HG02981 (cell line): Measurements from ENCODE around the gene CCDC102A.

ENCODE experiments used
- ATAC-seq: cut with Tn5 transposase; IDR thresholded peaks from one replicate; pipeline ENCODE4 v1.9.1; 2021; ENCODE audit warnings: mild to moderate bottlenecking, moderate library complexity; ENCODE audit not compliant: unreplicated experiment

Gene CCDC102A

GRCh38 chr16:57525761-57526160, 10.6 kb downstream of the CCDC102A start:
- no peak for ATAC-seq

DNA sequence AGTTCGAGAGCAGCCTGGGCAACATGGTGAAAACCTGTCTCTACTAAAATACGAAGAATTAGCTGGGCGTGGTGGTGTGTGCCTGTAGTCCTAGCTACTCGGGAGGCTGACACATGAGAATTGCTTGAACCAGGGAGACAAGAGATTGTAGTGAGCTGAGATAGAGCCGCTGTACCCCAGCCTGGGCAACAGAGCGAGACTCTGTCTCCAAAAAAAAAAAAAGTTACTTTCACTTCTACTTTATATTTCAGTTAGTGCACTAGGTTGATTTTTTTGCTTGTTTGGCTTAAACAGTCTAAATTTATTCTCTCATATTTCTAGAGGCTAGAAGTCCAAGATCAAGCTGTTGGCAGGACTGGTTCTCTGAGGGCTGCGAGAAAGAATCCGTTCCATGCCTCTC, 13.4 kb downstream of the CCDC102A start:
- ATAC-seq = no peak

GRCh38 chr16:57519796-57520360, 16.5 kb downstream of the CCDC102A start:
- ATAC-seq = no peak

DNA sequence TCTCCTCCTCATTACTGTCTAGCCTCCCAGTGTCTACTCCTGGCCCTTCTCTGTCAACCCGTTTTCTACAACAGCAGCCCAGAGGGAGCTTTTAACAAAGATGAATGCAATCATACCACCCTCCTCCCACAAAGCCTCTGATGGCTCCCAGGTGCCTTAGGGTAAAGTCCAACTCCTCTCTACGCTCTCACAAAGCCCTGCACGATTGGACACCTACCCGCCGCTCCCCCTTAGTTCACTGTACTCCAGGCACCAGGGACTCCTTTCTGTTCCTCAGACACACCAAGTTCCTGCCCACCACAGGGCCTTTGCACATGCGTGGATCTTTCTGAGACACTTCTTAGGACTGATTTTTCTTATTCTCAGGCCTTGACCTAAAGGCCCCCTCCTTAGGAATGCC, 17.4 kb downstream of the CCDC102A start:
- ATAC-seq = no peak

DNA sequence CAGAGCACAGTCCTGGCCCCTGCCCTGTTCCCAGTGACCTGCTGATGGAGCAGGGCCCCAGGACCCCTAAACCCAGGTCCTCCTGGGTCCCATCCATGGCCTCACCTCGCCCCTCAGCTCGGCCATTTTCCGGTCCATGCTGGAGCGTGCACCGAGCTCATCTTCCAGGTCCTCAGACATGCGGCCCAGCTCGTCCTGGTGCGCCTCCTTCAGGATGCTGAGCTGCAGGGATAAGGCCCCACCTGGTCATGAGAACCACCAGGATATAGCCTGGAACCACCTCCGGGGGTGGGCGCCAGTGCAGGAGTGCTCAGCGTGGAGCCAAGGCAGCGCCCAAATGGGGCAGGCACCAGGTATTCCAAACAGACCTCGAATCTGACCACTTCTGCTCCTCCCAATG, 17.9 kb downstream of the CCDC102A start:
- ATAC-seq = no peak

DNA sequence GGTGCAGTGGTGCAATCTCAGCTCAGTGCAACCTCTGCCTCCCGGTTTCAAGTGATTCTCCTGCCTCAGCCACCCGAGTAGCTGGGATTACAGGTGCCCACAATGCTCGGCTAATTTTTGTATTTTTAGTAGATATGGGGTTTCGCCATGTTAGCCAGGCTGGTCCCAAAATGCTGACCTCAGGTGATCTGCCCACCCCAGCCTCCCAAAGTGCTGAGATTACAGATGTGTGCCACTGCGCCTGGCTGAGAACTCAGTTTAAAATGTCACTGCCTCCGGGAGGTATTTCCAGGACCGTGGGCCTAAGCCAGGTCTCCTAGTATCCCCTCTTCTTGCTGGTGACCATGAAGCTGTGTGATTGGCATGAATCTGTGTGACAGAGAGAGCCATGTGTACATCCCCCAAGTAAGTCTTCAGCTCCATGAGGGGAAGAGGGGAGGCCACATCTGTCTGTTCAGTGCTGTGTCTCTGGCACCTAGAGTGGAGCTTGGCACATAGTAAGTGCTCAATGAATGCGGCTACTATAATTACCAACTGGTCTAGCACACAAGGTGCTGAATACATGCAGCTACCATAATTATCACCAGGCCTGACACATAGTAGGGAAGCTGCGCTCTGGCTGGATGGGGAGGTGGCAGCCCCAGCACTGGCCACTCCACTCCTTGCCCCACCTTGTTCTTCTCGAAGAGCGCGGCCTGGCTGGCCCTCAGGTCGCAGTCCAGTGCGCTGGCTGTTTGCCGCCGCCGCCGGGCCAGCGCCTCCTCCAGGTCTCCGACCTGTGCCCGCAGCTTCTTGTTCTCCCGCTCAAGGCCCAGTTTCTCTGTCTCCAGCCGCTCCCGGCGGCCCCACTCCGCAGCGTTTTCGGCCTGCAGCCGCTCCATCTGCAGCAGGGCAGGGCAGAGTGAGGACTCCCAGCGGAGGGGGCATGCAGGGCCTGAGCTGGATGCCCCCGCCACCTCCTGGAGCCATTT, 18.7 kb downstream of the CCDC102A start:
- ATAC-seq = no peak

GRCh38 chr16:57516773-57517172, 19.6 kb downstream of the CCDC102A start:
- no peak for ATAC-seq

DNA sequence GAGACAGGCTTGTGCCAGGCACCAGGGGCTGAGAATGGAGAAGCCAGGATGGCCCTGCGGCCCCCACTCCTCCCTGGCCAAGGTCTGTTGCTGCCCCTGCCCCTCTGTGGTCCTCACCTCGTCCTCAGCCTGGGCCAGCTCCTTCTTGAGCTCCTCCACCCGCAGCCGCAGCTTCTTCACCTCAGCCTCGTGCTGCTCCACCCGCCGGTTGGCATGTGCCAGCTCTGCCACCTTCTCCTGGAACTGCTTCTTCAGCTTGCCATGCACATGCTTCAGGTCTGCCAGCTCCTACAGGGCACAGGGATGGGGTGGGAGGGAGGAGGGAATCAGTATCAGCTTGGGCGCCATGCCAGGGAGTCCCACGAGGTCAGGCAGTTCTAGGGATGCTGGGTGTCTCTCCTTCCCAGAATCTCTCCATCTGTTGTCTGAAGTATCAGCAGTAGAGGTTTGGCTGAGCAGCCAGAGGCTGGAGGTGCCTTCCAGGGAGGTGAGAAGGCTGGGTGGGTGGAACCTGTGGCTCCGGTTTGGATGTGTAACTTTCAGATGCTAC, 20.1 kb downstream of the CCDC102A start:
- ATAC-seq = no peak

DNA sequence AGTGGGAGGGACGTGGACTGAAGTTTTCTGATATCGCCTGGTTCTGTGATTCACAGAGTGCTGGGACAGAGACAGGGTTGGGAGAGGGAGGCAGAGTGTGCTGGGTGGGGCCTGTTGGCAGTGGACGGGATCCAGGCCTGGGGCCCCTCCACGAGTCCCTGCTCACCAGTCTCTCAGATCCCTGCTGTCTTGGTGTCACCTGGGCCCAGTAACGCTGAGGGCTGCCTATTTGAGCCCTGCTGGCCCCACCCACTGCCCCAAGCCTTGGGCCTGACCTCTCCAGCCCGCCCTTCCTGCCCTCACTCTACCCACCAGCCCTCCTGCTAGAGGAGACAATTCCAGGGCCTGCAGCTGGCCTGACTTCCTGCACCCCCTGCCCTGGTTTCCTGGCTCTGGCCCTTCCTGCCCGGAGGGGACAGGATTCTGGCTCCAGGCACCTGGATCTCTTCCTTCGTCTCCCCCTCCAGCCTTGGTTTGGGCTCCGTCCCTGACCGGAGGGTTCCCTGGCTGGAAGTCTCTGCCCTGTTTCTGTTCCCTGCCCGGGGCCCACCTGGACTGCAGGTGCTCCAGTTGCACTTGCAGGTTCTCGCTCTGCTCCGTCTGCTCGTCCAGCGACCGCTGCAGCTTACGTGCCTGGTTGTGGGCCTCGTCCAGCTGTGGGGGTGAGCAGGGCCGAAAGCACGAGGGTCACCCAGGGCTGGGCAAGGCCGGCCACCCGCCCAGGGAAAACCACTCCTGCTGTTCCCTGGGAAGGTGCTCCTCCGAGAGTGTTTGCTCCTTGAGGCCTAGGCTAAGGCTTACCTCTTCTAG, 21.4 kb downstream of the CCDC102A start:
- no peak for ATAC-seq

DNA sequence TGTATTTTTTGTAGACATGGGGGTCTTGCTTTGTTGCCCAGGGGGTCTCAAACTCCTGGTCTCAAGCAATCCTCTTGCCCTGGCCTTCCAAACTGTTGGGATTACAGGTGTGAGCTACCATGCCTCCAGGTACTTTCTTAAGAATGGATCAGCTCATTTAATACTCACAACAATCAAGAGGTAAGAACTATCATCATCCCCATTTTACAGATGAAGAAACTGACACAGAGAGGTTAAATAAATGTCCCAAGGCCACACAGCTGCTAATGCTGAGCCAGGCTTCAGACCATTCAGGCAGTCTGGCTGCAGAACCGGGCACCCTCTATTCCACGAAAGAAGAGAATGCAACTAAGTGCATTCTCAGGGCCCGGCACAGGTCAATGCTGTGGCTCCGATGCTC, 22.0 kb downstream of the CCDC102A start:
- no peak for ATAC-seq

GRCh38 chr16:57513371-57514102, 22.8 kb downstream of the CCDC102A start:
- ATAC-seq = no peak

GRCh38 chr16:57512296-57513001, 23.9 kb downstream of the CCDC102A start:
- ATAC-seq = no peak

DNA sequence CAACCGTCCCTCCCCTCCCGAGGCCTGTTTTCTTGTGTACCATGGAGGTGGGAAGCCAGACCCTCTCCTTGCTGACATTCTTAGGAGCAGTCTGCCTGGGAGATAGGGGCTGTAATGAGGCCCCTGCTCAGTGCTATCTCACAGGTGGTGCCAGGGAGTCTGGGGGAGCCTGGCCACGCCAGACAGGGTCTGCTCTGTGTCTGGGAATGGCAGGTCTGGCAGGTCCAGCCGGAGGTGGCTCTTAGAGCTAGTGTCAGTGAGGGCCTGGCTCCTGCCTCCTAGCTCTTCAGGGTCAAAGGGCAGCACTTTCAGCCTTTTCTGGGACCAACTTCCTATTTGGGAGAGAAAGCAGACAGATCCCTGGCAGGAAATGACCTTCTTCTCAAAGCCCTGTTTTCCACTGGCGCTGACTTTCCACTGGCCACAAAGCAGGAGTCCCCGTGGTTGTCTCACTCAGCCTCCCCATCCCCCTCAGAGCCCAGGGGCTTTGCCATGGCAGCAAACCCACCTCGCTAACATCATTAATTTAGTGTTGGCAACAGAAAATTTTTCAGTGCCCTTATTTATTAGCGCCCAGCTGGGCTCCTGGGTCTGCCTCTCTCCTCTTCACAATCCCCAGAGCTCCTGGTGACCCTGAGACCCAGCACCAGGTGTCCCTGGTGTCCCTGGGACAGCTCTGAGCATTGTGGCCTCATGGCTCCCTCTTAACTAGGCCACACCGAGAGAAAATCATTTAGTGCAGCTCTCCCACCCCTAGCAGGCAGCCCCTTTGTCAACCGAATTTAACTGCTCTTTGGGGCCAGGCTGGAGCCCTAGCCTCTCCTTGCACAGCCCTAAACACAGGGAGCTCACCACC, 26.1 kb downstream of the CCDC102A start:
- no peak for ATAC-seq

DNA sequence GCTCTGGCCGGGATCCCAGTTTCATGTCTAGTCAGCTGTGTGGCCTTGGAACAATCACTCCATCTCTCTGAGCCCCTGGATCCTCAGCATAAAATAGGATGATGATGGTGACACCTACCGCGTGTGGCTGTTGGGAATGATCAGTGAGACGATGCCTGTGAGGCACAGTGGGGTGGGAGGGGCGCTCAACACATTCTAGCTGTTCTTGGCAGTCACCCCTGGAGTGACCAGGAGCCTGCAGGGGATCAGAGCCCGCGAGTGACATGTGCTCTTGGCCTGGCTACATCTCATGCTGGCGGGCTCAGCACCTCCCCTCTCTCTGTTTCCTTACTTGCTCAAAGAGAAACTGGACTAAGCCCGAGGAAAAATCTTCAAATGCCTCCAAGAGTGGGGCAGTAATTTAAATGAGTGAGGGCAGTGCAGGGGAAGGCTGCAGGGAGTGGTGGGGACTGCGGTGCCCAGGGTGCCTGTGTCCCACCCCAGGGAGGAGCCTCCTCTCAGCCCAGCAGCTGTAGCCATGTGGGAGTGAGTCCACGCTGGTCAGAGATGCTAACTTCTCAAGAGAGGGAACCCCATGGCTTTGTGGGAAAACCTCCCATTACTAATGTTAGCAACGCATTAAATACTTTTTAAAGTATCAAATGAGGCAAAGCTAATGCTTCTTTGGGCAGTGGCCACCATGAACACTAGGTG, 27.0 kb downstream of the CCDC102A start:
- no peak for ATAC-seq

DNA sequence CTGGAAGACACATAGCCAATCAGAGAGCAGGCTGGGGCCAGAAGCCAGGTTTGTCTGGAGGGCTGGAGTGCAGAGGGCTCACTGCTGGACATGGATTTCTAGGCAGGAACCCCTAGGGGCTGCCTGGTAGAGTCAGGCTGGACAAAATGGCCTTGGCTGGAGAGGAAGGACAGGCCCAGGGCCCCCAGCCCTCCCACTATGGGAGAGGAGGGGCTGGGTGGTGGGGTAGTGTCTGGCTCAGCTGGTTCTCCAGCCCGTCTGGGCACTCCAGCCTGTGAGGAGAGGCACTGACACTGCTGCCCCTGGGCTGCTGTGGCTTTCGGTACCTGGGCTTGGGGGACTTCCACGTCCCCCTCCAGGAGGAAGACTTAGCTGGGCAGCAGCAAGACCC, 28.3 kb downstream of the CCDC102A start:
- ATAC-seq = no peak

DNA sequence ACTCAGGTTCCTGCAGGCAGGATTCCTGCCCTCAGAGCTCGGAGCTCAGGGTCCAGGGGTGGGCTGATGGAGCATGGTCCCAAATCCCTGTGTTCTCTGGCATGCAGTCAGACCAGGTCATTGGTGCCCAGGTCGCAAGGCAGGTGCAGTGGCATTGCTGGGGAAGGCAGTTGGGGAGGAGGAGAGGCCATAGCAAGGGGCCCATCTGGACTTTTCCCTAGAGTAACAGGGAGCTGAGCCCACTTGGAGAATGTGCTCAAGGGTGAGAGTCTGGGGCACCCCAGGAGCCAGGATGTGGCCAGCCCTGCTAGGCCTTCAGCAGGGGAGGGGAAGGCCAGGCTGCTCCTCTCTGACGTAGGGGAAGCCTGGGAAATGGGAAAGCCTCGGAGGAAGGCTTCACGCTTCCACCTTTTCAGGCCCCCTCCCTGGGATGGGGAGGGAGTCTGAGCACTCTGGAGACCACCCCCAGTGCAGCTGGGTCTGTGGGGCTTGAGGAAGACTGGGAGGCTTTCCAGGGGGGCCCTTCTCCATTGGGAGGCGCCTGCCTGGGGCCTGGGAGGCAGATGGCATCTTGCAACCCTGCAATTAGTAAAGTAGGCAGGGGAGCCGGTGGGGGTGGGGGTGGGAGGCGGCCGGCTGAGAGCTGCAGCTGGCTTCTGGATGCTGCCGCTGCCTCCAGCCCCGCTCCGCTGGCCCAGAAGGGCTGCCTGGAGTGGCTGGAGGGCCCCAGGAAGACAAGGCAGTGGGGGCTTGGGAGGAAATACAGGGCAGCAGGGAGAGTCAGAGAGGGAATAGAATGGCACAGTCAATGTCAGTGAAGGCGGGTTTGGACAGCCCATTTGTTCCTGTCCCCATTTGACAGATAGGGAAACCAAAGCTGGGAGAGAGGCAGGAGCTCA, 29.0 kb downstream of the CCDC102A start:
- no peak for ATAC-seq

- ATAC-seq = no peak
Measured at GRCh38 chr16:57505169-57505568, 31.2 kb downstream of the CCDC102A start.
